ENCODE results near the gene NOXRED1.

NOXRED1 gene

DNA sequence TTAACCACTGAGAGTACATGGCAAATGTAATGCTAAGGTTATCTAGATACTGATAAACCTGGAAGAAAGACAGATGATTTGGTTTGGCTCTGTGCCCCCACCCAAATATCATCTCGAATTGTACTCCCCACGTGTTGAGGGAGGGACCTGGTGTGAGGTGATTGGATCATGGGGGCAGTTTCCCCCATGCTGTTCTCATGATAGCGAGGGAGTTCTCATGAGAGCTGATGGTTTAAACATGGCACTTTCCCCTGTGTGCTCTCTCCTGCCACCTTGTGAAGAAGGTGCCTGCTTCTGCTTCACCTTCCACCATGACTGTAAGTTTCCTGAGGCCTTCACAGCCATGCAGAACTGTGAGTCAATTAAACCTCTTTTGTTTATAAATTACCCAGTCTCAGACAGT is 14.2 kb downstream of the NOXRED1 start:
- TF ChIP-seq CTCF (IDR thresholded peaks at IDR 0.05; ENCODE audit: insufficient read depth, missing control alignments): peak; percentile 45
- DNase-seq (ENCODE audit: insufficient read length, low spot score) (no peak), FAIRE-seq (no peak)

DNA sequence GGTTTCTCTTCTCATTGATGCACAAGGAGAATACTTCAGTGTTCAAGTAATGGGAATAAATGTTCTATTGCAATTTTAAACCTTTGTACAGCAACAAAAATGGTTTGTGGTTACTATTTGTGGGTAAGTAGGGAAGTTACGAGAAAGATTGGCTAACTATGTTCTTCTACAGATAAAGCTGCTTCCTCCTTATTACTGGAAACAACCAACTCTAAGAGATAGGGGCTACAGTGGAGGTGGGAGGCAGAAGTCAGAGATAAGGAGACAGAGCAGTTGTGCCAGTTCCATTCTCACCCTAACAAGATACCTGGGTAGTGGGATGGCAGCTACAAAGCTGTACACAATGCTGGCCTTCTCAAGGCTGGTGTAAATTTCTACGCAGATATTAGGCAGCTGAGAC is 16.2 kb downstream of the NOXRED1 start:
- DNase-seq (ENCODE audit: insufficient read length, low spot score) (no peak), FAIRE-seq (no peak)
- TF ChIP-seq CTCF (IDR thresholded peaks at IDR 0.05; ENCODE audit: insufficient read depth, missing control alignments): no peak

DNA sequence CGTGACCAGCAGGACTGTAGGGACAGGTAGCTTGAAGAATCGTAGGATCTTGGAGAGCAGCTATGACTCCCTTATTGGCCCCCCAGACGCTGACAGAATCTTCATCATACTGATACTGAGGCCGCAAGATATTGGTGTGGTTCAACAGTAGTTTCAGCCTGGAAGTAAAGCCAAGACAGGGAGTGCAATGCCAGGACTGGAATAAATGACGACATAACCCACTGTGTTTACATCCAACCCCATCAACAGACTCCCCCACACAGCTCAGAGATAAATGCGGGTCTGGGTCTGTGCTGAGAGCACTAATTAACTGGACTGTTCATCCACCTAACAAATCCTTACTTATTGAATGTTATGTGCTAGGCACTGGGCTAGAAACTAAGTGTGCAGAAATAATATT is 16.6 kb downstream of the NOXRED1 start:
- FAIRE-seq (no peak), DNase-seq (ENCODE audit: insufficient read length, low spot score) (no peak)
- TF ChIP-seq CTCF (IDR thresholded peaks at IDR 0.05; ENCODE audit: insufficient read depth, missing control alignments): no peak

GRCh38 chr14:77406086-77406485 is 17.2 kb downstream of the NOXRED1 start:
- DNase-seq (ENCODE audit: insufficient read length, low spot score): no peak
- TF ChIP-seq CTCF (IDR thresholded peaks at IDR 0.05; ENCODE audit: insufficient read depth, missing control alignments): no peak
- FAIRE-seq: no peak

- FAIRE-seq: no peak
- no peak for TF ChIP-seq CTCF (IDR thresholded peaks at IDR 0.05; ENCODE audit: insufficient read depth, missing control alignments)
- DNase-seq (ENCODE audit: insufficient read length, low spot score): no peak
These were observed 19.6 kb downstream of the NOXRED1 start for GRCh38 chr14:77403768-77404167.

DNA sequence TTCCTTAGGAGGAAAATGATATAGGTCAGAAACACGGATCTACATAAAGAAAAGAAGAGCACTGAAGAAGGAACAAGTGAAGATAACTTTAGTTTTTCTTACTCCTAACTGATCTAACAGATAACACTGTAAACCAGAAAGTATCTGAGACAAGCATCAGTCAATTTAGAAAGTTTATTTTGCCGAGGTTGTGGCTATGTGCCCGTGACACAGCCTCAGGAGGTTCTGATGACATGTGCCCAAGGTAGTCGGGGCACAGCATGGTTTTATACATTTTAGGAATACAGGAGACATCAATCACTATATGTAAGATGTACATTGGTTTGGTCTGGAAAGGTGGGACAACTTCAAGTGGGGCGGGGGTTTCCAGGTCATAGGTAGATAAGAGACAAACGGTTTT is 23.1 kb downstream of the NOXRED1 start:
- FAIRE-seq: no peak
- no peak for DNase-seq (ENCODE audit: insufficient read length, low spot score)
- TF ChIP-seq CTCF (IDR thresholded peaks at IDR 0.05; ENCODE audit: insufficient read depth, missing control alignments): no peak

DNA sequence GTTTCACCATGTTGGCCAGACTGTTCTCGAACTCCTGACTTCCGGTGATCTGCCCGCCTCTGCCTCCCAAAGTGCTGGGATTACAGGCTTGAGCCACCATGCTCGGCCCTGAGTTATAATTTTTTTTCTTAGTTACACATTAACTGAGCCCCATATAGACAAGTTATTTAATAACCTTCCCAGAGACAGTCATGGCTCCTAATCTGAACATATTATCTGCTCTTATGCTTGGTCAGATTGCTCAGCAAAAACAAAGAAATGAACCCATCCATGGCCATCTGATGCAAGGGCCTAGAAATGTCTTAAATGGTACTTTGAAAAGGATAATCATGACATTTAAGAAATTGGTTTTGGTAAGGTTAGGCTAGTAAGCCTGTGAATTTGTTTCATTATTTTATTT is 33.1 kb downstream of the NOXRED1 start:
- FAIRE-seq (no peak), DNase-seq (ENCODE audit: insufficient read length, low spot score) (no peak)
- no peak for TF ChIP-seq CTCF (IDR thresholded peaks at IDR 0.05; ENCODE audit: insufficient read depth, missing control alignments)

Measured in D721Med (cell line).